ENCODE data around the gene MEF2D. TPM values are rescaled to one million over a fixed set of nuclear protein-coding genes. Genes with fewer than 3 reads are reported as not detected.

The MEF2D gene
- total RNA-seq, 1 donor from 2014 or later: 10.6 TPM

DNA sequence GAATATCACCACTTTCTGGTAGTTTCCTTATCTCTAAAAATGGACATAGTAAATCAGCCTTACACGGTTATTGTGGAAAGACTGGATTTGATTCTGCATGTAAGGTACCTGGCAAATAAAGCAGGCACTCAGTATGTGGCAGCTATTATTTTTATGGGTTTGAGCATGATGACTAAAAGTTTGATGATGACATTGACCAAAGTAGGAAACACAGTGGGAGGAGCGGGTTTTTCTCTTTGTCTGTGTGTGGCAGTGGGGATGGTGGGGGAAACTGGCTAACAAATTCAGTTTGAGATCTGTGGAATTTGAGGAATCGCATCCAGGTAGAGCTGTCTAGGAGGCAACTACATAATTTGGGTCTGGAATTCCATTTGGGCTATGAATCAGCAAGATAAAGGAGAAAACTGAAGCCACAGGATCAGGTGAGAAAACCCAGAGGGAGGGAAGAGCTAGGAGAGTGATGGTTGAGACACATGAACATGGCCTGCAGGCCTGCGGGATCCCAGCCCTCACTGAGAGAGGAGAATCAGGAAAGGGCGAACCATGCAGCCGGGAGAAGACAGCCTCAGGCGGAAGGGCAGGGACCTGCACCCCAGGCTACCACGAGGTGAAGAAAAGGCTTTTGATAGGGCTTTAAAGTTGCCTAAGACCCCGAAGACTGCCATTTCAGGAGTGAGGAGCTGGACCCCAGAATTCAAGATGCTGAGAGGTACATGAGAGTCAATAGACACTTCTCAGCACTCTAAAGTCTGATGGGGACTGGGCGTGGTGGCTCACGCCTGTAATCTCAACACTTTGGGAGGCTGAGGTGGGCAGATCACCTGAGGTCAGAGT lies 52.2 kb downstream of the MEF2D start:
- no peak for DNase-seq (ENCODE audit: low read depth)
- no peak overlapping the region for H3K4me3 ChIP-seq (ENCODE audit: low read depth, low read length)
- TF ChIP-seq, protein P1, sequence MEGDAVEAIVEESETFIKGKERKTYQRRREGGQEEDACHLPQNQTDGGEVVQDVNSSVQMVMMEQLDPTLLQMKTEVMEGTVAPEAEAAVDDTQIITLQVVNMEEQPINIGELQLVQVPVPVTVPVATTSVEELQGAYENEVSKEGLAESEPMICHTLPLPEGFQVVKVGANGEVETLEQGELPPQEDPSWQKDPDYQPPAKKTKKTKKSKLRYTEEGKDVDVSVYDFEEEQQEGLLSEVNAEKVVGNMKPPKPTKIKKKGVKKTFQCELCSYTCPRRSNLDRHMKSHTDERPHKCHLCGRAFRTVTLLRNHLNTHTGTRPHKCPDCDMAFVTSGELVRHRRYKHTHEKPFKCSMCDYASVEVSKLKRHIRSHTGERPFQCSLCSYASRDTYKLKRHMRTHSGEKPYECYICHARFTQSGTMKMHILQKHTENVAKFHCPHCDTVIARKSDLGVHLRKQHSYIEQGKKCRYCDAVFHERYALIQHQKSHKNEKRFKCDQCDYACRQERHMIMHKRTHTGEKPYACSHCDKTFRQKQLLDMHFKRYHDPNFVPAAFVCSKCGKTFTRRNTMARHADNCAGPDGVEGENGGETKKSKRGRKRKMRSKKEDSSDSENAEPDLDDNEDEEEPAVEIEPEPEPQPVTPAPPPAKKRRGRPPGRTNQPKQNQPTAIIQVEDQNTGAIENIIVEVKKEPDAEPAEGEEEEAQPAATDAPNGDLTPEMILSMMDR (conservative IDR thresholded peaks at IDR 0.05; ENCODE audit: low read depth, low read length): no peak

DNA sequence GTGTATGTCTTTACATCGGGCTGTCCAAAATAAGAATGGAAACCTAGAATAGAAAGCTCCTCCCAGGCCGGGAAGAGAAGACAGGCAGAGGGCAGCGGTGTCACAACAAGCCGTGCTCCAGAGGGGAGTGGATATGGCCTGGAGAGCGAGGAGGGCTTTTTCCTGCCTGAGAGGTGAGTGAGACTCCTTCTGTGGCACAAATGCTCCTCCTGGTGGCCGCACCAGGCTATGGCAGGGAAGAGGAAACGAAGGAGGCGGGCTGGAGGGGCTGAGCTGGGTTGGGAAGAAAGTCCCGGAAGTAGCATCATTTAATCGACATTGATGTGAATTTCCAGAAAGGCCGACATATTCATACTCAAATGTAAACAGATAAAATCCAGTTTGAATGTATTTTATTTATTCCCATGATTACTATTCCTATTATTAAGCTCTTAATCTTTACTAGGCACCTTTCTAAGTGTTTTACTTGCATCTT lies 54.7 kb downstream of the MEF2D start:
- H3K4me3 ChIP-seq (ENCODE audit: low read depth, low read length): no peak overlapping the region
- TF ChIP-seq, protein P1 (conservative IDR thresholded peaks at IDR 0.05; ENCODE audit: low read depth, low read length): peak; percentile 97
- DNase-seq (ENCODE audit: low read depth): no peak

DNA sequence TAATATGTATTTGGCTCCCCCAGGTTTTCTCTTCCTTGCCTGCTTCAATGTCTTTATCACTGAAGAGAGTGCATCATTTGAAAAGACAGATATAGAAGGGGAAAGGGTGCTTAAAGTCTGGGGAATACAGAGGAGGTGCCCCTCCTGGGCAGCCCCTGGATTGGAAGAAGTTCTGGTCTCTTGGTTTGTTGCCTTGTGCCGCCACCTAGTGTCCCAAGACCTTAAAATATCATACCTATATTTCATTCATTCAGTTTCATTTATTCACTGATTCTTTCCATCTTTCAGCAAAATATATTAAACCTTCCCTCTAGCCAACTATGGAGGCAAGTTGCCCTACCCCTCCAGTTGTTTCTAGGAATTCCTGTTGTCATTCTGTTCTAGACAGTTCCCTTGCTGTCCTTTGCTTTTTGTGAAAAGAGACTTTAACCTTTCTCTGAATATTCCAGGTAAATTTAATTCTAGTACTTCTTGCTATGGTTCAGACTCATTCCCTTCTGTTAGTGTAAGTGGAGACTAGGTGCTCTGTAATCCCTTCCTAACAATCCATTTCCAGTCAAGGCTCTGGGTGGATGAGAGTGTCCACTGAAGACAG lies 56.1 kb downstream of the MEF2D start:
- H3K4me3 ChIP-seq (ENCODE audit: low read depth, low read length): no peak overlapping the region
- no peak for DNase-seq (ENCODE audit: low read depth)
- TF ChIP-seq, protein P1 (conservative IDR thresholded peaks at IDR 0.05; ENCODE audit: low read depth, low read length): peak; percentile 69

DNA sequence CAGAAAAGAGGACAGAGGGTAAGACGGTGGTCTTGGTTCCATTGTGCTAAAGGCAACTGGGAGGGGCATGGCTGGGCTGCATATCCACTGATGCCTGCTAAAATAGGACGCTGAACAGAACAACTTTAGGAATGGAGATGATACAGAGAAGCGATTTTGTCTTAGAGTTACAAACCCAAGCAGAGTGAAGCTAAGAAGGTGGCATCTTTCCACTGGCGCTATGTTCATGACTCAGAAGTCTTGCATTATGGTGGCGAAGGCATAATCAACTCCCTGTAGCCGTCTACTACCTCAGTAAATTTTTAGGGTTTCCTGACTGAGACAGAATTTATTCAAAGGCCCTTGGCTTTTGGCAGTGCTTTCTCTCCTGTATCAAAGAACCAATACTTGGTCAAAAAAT lies 57.3 kb downstream of the MEF2D start:
- no peak for DNase-seq (ENCODE audit: low read depth)
- H3K4me3 ChIP-seq (ENCODE audit: low read depth, low read length): no peak overlapping the region
- TF ChIP-seq, protein P1 (conservative IDR thresholded peaks at IDR 0.05; ENCODE audit: low read depth, low read length): no peak

DNA sequence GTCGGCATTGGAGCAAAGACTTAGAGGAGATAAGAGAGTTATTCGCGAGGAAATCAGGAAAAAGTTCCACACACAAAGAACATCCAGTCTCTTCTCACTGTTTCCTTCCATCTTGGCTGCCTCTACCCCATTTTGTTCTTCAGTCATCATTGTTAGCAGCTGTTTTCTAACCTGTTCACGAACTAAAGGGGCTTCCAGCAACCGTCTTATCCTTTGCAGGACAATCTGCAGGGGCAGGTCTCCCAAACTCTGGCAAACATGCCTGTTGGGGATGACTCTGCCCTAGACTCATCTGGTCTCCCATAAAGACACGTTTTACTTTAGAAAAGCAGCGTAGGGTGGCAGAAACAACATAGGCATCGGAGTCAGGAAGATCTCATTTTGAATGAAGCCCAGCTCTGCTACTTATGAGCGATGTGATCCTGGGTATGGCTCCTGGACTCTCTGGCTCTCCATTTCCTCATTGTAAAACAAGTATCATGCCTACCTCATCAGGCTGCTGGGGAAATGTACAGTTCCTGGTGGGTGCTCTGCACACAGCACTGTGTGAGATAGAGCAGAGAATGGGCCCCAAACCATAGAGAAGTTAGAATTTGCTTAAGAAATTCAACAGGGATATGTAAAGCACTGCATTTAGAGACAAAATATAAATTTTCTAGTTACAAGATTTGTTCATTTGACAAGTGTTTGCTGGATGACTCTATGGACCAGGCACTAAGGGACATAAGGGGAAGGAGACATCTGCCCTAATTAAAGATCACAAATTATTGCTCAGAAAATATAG lies 59.7 kb downstream of the MEF2D start:
- TF ChIP-seq, protein P1 (conservative IDR thresholded peaks at IDR 0.05; ENCODE audit: low read depth, low read length): no peak
- H3K4me3 ChIP-seq (ENCODE audit: low read depth, low read length): no peak overlapping the region
- no peak for DNase-seq (ENCODE audit: low read depth)

DNA sequence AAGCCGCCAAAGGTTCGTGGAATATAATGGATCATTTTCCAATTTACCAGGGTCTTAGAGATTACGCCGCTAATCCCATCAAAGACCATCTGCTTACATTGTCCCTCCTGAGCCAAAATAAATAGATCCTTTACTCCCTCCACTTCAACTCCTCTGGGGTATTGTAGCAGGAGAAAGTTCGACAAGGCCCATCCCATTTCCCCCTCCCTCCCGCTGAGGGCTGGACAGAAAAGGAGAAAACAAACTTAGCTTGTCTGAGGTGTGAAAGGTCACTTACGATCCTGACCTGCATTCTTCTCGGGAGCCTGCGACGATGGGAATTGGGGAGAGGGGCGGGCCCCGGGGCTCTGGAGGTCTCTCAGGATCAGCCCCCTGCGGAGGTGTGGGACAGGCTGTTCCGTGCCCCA lies 60.8 kb downstream of the MEF2D start:
- TF ChIP-seq, protein P1 (conservative IDR thresholded peaks at IDR 0.05; ENCODE audit: low read depth, low read length): no peak

More for the DNA sequence above, 60.8 kb downstream of the MEF2D start:
- DNase-seq (ENCODE audit: low read depth): no peak
- H3K4me3 ChIP-seq (ENCODE audit: low read depth, low read length): no peak overlapping the region
